Measurements from ENCODE around the gene UBXN7.
A peak's percentile ranks its signal among the peaks of the same experiment; 100 is the strongest.
"Not testable (repeated sequence)": the region's sequence is repeated elsewhere in the genome, so short reads cannot be mapped to it uniquely, and the experiment has no call there.

Gene UBXN7, protein sequence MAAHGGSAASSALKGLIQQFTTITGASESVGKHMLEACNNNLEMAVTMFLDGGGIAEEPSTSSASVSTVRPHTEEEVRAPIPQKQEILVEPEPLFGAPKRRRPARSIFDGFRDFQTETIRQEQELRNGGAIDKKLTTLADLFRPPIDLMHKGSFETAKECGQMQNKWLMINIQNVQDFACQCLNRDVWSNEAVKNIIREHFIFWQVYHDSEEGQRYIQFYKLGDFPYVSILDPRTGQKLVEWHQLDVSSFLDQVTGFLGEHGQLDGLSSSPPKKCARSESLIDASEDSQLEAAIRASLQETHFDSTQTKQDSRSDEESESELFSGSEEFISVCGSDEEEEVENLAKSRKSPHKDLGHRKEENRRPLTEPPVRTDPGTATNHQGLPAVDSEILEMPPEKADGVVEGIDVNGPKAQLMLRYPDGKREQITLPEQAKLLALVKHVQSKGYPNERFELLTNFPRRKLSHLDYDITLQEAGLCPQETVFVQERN

DNA sequence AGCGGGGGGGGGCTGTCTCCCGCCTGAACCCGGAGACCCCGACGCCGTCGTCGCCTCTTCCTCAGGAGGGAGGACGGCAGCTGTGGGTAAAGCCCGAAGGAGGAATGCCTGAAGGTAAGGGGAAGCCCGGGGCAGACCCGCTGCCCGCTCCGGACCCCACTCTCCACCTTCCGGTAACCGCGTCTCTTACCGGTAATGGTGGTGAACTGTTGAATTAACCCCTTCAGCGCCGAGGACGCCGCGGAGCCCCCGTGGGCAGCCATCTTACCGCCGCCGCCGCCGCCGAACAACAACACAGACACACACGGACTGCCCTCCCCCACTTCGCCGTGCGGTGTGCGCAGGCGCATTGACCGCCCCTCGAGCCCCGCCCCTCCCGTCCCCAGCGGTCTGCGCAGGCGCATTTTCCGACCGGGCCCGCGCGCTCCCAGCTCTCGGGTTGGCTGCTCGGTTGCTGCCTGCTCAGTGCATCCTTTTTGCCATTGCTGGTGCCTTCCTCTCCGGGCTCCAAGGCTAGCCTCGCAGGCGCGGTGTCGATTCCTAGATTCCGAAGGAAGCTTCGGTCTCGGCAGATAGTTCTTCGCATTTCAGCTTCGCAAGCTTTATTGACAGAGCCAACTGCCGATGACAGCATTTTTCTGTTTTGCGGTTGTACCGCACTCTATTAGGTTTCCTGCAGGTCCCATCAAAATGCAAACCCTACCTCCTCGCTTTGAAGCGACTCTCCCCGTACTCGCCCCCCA lies at the start of gene UBXN7:
UBXN7 (minus strand) TSS at position 291 of the 743 bp plus-strand sequence; CDS start at position 263, 28 bp downstream.
- DNase-seq = peak; percentile 96

DNA sequence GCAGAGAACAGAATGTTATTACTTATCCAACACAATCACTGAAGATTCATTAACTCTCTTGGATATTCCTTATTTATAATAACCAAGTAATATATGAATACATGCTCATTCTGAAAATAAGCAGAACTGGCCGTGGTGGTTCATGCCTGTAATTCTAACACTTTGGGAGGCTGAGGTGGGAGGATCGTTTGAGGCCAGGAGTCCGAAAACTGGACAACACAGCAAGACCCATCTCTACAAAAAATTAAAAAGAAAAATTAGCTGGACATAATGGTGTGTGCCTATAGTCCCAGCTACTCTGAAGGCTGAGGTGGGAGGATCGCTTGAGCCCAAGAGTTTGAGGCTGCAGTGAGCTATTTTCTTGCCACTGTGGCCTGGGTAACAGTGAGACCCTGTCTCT lies 45.5 kb upstream of the UBXN7 start:
- DNase-seq = no peak

DNA sequence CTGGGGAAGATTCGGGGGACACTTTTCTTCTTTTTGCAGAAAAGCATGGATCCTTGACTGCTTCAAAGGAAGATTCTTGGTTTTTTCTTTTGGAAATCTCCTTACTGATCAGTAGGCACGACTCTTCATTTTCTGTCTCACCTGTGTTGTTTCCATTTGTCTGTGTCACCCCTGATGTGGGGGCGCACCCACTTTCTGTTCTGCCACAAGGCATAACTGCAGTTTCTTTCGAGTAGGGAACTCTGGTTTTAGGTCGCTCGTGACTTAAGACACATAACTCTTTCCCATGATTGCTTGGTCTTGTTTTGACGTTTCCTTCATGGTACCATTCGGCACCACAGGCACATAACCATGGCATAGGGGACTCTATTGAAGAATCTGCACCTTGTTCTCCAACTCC lies 40.1 kb upstream of the UBXN7 start:
- DNase-seq = no peak

DNA sequence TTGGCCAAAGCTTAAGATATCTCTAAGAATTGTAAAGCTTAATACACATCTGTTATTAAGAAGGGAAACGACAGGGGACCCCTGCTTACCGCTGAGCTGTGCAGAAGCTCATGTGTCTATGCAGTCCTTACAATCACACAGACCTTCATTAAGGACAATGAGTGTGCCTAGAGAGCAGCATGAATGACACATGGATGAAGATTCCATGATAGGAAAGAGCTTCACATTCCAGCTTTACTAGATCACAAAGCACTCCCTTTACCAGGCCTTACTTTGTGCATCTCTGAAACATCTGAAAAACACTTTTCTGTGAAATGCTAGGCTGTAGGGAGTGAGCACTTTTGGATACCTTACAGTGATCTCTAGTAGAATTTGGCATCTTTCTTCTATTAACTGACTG lies 39.3 kb upstream of the UBXN7 start:
- DNase-seq = no peak

DNA sequence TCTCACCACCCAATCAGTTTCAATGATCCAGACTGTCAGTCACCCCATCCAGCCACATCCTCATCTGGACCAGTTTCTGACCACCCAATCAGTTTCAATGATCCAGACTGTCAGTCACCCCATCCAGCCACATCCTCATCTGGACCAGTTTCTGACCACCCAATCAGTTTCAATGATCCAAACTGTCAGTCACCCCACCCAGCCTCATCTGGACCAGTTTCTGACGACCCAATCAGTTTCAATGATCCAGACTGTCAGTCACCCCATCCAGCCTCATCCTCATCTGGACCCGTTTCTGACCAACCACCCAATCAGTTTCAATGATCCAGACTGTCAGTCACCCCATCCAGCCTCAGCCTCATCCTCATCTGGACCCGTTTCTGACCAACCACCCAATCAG lies 38.0 kb upstream of the UBXN7 start:
- DNase-seq = not testable (repeated sequence)

DNA sequence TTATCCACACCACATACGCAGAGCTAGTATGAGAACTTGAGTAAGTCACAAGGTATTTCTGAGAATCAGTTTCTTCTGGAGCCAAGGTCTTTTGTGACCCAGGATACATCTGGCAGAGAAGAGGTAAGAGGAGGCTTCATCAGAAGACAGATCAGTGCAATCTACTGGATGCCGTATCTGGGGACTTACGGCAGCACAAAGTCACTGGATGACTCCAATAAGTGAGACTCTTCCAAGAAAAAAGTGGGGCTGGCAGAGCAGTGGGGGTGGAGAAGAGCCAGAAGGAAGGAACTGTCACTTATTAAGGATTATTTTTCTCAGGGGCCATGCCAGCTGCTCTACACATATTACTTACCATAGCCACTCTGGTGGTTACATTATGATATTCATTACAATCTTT lies 31.6 kb upstream of the UBXN7 start:
- DNase-seq = no peak

DNA sequence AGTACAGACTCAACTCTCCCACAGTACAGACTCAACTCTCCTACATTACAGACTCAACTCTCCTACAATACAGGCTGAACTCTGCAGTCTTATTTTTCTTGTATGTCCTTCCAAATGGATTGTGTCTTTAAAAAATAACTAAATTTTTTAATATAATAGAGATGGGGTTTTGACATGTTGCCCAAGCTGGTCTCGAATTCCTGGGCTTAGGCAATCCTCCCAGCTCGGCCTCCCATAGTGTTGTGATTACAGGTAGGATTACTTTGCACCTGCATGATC lies 31.2 kb upstream of the UBXN7 start:
- no peak for DNase-seq

DNA sequence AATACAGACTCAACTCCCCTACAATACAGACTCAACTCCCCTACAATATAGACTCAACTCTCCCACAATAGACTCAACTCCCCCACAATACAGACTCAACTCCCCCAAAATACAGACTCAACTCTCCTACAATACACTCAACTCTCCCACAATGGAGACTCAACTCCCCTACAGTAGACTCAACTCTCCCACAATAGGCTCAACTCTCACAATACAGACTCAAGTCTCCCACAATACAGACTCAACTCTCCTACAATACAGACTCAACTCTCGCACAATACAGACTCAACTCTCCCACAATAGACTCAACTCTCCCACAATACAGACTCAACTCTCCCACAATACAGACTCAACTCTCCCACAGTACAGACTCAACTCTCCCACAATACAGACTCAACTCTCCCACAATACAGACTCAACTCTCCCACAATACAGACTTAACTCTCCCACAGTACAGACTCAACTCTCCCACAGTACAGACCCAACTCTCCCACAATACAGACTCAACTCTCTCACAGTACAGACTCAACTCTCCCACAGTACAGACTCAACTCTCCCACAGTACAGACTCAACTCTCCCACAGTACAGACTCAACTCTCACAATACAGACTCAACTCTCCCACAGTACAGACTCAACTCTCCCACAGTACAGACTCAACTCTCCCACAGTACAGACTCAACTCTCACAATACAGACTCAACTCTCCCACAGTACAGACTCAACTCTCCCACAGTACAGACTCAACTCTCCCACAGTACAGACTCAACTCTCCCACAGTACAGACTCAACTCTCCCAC lies 30.7 kb upstream of the UBXN7 start:
- not testable (repeated sequence) for DNase-seq

DNA sequence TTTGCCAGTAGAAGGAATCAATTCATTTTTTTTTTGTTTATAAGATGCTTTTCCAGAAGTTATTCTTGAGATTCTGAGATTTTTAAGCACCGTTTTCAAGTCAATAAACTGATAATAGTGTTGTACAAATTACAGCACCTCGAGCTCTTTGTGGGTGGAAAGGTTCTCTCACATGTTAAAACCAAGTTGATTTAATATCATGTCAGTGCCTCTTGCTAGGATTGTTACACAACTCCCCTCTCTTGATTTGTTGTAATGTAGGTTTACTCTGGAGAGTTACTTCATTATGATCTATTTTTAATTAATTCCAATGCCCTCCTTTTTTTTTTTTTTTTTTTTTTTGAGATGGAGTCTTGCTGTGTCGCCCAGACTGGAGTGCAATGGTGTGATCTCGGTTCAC lies 25.8 kb upstream of the UBXN7 start:
- no peak for DNase-seq

DNA sequence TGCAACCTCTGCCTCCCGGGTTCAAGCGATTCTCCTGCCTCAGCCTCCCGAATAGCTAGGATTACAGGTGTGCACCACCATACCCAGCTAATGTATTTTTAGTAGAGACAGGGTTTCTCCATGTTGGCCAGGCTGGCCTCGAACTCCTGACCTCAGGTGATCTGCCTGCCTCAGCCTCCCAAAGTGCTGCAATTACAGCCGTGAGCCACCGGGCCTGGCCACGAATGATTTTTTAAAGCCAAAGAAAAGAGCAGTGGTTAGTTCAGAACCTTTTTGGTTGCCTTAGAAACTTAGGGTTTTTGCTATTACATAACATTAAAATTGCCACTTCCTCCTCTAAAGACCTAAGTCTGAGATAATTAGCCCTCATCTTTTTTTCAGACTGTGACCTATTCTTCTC lies 25.2 kb upstream of the UBXN7 start:
- DNase-seq = not testable (repeated sequence)

DNA sequence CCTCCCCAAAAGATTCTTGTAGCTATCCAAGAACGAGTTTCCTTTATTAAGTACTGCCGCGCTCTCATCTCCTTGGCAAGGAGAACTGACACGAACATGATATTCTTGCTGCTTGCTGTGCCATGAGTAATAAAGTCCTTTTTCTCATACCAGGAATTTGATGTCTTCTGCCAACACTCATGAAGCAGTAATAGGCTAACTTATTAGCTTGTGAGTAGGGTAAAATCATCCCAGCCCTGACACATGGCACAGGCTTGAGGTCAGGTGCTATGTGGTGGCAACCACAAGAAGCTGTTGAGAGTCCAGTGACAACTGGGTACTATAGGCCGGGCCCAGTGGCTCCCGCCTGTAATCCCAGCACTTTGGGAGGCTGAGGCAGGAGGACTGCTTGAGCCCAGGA lies 22.7 kb upstream of the UBXN7 start:
- no peak for DNase-seq

DNA sequence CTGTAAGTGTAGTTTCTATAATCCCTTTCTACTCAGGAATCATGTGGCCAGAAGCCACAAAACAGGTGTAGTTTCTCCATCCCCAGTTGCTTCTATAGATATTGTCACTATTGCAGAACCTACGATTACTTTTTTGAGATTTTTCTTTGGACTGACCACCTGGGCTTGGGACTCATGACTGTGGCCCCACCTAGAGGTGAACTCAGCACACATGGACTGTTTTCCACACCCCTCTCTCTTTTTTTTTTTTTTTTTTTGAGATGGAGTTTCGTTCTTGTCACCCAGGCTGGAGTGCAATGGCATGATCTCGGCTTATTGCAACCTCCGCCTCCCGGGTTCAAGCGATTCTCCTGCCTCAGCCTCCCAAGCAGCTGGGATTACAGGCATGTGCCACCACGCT lies 13.2 kb upstream of the UBXN7 start:
- DNase-seq = not testable (repeated sequence)

DNA sequence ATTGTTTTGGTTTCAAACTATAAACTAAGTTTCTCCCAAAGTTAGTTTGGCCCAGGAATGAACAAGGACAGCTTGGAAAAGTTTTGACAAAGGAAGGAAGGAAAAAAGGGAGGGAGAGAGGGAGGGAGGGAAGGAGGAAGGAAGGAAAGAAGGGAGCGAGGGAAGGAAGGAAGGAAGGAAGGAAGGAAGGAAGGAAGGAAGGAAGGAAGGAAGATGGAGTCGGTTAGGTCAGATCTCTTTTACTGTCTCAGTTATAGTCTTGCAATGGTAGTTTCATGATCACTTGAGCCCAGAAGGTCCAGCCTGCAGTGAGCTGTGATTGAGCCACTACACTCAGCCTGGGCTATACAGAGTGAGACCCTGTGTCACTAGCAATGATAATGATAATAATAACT lies 12.3 kb upstream of the UBXN7 start:
- no peak for DNase-seq

DNA sequence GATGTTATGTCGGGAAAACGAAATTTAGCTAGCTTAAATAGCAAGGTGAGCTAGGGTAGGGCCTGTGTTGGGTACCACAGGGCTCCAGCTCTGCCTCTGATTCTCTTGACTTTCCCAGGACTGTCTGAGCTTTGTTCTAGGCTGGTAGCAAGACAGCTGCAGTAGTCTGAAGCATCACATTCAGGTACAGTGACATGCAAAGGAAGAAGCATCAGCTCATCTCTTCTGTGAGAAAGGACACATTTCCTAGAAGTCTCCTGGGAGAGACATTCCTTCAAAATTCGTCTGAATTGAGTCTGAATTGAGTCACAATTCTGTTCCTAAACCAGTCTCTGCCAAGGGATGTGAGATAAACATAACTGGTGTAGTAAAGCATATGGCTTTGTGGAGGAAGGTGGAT lies 8.5 kb upstream of the UBXN7 start:
- DNase-seq = no peak

DNA sequence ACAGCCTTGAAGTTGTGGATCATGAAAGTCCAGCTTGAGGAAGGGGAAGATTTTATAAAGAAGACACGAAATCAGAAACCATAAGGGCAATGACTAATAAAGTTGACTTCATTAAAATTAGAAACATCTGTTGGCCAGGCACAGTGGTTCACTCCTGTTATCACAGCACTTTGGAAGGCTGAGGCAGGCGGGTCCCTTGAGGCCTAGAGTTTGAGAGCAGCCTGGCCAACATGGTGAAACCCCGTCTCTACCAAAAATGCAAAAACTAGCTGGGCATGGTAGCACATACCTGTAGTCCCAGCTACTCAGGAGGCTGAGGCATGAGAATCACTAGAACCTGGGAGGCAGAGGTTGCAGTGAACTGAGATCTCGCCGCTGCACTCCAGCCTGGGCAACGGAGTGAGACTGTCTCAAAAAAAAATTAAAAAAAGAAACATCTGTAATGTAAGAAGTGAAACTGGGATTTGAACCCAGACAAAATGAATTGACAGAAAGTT lies 7.9 kb upstream of the UBXN7 start:
- DNase-seq = no peak

DNA sequence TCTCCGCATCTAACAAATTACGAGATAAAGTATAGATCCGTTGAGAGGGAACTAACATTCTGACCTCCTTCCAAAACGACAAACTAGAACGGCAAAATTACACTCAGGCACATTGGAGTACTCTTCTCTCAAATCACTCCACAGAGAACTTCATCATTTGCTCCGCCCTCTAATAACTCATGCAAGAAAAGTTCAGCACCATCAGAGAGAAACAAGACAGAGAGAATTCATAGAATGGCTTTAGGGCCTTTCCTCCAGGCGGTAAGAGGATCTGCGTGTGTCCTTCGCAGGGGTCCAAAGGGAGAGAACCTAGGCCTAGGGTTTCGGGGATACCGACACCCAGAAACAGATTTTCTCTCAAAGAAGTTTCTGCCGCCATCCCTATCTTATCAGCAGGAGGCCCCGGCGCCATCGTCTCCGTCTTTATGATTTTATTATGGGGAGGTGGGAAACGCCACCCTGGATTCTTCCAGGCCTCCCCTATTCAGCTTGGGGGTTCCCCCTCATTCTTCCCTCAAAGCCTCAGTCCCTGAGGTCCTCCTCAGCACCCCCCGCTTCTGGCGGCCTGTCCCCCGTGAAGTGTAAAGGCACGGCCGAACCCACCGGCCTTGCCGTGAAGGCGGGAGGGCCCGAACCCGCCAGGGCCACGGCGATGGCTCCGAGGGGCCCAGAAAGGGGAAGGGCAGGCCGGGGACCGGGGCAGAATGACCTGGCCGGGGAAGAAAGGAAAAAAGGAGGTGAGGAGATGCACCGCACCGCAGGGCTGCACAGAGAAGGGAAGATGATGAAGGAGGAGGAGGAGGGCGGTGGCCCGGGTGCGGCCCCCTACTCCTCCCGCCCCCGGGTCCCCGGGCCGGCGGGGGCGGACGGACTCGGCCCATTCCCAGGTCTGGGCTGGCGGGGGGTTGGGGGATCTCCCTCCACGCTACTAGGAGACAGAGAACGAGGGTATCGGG lies 768 bp downstream of the UBXN7 start:
- peak; percentile 65 for DNase-seq

DNA sequence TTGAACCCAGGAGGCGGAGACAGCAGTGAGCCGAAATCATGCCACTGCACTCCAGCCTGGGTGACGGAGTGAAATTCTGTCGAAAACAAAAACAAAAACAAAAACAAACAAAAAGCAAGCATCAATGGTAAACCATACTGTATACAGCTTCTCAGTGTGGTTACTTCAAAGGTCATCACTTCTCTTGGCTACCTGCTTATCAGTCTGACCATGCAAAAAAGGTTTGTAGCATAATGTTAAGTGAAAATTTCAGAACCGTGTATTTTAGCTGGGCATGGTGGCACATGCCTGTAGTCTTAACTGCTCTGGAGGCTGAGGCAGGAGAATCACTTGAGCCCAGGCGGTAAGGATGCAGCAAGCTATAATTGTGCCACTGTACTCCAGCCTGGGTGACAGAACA lies 4.2 kb downstream of the UBXN7 start:
- DNase-seq = no peak

DNA sequence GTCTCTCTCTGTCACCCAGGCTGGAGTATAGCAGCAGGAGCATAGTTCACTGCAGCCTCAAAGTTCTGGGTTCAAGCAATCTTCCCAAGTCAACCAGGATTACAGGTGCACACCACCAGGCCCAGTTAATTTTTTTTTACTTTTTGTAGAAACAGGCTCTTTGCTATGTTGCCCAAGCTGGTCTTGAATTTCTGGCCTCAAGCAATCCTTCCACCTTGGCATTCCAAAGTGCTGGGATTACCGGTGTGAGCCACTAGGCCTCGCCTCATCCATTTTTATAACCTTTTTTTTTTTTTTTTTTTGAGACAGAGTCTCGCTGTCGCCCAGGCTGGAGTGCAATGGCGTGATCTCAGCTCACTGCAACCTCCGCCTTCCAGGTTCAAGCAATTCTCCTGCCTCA lies 7.8 kb downstream of the UBXN7 start:
- not testable (repeated sequence) for DNase-seq

DNA sequence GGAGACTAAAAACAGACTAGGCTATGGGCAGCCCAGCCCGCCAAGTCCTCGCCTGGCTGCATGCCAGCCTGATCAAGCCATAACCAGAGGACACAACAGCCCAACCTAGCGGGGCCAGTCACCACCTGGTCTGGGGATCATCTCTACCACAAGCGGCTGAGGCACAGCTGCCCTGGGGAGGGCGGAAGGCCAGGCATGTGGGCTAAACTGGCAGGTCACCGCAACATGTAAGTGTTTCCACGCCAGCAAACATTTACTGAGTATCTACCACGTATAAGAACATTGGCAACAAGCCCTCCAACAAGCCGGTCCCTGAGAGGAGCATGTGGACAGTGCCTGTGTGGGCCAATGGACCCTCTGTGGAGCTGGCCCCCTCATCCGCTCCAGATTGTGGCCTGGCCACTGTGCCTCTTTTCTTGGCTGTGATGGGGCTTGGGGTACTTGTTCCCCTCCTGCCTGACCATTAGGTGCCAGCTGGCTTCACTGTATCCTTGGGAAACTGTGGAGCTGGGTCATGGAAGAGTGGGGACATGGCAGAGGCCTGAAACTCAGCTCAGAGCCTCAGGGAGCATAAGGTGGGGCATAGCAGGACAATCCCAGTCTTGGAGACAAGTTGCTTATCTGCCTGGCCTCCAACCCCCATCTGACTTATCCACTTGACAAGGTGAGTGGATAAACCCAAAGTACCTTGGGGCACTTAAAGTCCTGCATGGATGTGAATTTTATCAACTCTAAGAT lies 9.0 kb downstream of the UBXN7 start:
- DNase-seq = no peak

DNA sequence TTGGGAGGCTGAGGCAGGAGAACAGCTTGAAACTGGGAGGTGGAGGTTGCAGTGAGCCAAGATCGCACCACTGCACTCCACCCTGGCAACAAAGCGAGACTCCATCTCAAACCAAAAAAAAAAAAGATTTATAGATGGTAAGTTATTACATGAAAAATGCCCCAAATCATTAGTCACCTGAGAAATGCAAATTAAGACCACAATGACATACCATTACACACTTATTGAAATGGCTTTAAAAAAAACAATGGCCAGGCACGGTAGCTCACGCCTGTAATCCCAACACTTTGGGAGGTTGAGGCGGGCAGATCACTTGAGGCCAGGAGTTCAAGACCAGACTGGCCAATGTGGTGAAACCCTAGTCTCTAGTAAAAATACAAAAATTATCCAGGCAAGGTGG lies 10.6 kb downstream of the UBXN7 start:
- DNase-seq = not testable (repeated sequence)

DNA sequence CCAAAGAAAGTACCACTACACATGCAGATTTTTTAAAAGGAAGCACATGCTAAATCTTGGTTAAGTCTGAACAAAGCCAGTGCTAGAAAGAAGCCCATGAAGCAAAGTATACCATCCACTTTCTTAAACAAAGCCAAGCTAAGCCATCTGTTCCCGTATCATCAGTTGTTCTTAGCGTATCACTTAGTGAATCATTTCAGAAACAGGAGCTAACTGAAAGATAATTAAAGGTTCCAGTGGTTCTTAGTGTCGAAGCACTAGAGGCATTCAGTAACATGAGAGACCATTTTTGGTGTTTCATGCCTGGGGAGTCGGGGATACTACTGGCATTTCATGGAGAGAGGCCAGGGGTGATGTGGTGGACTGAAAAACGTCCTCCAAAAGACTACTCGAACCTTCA lies 12.8 kb downstream of the UBXN7 start:
- no peak for DNase-seq

DNA sequence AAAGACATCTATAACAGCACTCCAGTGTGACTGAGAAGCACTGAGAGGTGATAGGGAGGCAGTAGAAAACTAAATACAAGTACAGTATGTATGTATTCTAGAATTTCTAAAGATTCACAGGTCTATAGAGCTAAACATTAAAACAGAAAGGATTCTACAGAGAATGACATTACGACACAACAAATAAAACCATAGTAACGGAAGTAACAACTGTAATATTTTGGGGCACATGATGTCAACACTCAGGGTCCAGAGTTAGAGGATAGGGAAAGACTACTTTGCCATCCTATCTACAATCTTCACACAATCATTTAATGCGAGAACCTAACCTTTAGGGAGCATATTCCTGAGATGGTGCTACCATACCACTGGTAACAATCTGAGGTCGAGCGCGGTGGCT lies 13.6 kb downstream of the UBXN7 start:
- no peak for DNase-seq

Data from DMS79 (cell line).